Measurements from ENCODE around the gene TMEM117. TPM values are rescaled to one million over a fixed set of nuclear protein-coding genes. Genes with fewer than 3 reads are reported as not detected.
A peak's percentile ranks its signal among the peaks of the same experiment; 100 is the strongest.

Gene TMEM117
- total RNA-seq, result 31.5 to 35.3 TPM (median 32.9 TPM) in 3 replicates

DNA sequence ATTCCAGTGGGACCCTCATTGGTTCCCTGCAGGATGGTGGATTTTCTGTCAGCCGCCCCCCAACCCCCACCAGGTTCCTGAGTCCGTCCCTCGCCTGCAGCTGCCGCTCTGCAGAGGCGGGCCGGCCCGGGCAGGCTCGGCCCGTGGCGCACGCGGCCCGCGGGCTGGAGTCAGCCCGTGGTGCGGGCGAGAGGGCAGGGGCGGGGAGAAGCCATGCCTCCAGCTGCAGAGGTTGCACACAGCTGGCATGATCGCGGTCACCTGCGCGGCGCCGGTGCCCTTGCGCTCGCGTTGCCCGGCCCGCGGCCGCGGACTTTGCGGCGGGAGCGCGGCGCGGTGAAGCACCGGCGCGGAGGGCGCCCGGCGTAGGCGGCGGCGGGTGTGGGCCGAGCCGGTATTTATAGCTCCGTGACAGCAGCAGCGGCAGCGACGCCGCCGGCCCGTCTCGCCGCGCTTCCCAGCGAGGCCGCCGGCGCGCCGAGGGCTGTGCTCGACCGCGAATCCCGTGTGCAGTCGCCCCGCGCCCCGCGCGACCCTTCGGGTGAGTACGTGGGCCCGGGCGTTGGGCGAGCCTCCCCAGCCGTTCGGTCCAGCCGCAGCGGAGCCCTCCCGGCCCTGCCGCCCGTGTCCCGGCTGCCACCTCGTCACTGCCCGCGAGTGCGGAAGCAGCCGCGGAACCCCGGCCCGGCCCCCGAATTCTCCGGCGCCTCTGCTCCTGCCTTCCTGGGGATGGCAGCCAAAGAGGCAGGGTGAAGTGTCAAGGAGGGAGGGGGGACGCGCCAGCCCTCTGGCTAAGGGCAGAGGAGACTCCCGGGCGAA lies at the start of gene TMEM117:
TMEM117 (plus strand) TSS at position 426 of the 819 bp plus-strand sequence.
- H3K4me3 Mint-ChIP-seq, result peak within 1 kb of the TSS; percentile 71
- peak; percentile 40 to 73 for DNase-seq (ENCODE audit: low spot score in 2 of 2, unreplicated experiment in 2 of 2)
- no peaks in the 10 kb centered on the region for H3K36me3 Mint-ChIP-seq
- no peaks in the 10 kb centered on the region for H3K27me3 Mint-ChIP-seq (ENCODE audit: low read depth)
- H3K4me1 Mint-ChIP-seq, result peaks cover 32% of the 10 kb centered on the region
- H3K9me3 Mint-ChIP-seq, result no peaks in the 10 kb centered on the region
- TF ChIP-seq, protein P1, sequence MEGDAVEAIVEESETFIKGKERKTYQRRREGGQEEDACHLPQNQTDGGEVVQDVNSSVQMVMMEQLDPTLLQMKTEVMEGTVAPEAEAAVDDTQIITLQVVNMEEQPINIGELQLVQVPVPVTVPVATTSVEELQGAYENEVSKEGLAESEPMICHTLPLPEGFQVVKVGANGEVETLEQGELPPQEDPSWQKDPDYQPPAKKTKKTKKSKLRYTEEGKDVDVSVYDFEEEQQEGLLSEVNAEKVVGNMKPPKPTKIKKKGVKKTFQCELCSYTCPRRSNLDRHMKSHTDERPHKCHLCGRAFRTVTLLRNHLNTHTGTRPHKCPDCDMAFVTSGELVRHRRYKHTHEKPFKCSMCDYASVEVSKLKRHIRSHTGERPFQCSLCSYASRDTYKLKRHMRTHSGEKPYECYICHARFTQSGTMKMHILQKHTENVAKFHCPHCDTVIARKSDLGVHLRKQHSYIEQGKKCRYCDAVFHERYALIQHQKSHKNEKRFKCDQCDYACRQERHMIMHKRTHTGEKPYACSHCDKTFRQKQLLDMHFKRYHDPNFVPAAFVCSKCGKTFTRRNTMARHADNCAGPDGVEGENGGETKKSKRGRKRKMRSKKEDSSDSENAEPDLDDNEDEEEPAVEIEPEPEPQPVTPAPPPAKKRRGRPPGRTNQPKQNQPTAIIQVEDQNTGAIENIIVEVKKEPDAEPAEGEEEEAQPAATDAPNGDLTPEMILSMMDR (IDR thresholded peaks at IDR 0.05; ENCODE audit: unreplicated experiment), result no peak
- peak within 1 kb of the TSS; percentile 93 for H3K27ac Mint-ChIP-seq

DNA sequence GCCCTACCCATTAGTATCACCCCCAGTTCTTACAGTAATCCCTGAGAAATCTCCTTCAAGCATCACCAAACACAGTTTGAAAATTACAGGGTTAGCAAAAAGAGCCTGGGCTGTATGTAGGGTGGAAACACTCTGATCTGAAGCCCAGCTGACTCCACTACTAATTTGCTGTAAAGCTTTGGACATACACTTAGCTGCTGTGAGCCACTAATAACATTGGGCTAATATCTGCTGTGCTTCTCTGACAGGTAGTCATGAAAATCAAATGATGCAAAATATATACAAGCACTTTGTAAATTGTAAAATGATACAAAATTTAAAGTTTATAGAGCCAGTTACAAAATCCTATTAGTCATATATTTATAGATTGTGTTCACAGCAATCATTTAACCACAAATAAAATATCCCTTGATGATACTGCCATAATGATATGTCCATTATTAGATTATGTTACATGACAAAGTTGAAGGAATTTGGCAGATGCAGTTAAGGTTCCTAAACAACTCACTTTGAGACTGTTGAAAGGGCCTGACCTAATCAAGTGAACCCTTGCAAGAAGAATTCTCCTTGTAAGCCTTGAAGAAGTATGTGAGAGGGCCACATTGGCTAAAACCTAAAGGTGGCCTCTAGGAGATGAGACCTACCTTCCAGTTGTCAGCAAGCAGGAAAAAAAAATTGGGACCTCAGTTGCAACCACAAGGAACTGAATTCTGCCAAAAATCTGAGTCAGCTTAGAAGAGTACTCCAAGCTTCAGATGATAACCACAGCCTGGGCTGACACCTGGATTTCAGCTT lies 48.8 kb upstream of the TMEM117 start:
- Mint-ChIP-seq H3K4me1 (no peaks in the 10 kb centered on the region), H3K9me3 (no peaks in the 10 kb centered on the region), H3K27ac (no peak overlapping the region), H3K4me3 (no peak overlapping the region), H3K36me3 (peaks cover 4% of the 10 kb centered on the region), H3K27me3 (ENCODE audit: low read depth) (no peaks in the 10 kb centered on the region)
- no peak for DNase-seq (ENCODE audit: low spot score in 2 of 2, unreplicated experiment in 2 of 2)
- TF ChIP-seq, protein P1 (IDR thresholded peaks at IDR 0.05; ENCODE audit: unreplicated experiment), result no peak

DNA sequence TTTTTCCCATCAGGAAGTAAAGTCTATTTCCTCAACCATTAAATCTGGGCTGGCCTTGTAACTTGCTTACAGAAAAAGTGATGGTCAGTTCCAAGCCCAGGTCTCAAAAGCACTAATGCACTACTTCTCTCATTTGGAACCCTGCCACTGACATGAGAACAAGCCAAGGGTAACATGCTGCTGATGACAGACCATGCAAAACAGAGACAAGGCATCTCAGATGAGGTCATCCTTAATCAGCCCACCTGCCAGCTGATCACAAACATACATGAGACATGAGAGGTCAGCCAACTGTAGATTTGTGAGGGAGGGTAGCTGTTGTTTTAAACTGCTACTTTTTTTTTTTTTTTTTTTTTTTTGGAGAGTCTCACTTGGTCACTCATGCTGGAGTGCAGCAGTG lies 45.9 kb upstream of the TMEM117 start:
- no peak for DNase-seq (ENCODE audit: low spot score in 2 of 2, unreplicated experiment in 2 of 2)
- TF ChIP-seq, protein P1 (IDR thresholded peaks at IDR 0.05; ENCODE audit: unreplicated experiment), result no peak
- H3K36me3 Mint-ChIP-seq, result peaks cover 10% of the 10 kb centered on the region
- no peaks in the 10 kb centered on the region for H3K27me3 Mint-ChIP-seq (ENCODE audit: low read depth)
- H3K4me1 Mint-ChIP-seq, result no peaks in the 10 kb centered on the region
- H3K4me3 Mint-ChIP-seq, result no peak overlapping the region
- no peak overlapping the region for H3K27ac Mint-ChIP-seq
- no peaks in the 10 kb centered on the region for H3K9me3 Mint-ChIP-seq

DNA sequence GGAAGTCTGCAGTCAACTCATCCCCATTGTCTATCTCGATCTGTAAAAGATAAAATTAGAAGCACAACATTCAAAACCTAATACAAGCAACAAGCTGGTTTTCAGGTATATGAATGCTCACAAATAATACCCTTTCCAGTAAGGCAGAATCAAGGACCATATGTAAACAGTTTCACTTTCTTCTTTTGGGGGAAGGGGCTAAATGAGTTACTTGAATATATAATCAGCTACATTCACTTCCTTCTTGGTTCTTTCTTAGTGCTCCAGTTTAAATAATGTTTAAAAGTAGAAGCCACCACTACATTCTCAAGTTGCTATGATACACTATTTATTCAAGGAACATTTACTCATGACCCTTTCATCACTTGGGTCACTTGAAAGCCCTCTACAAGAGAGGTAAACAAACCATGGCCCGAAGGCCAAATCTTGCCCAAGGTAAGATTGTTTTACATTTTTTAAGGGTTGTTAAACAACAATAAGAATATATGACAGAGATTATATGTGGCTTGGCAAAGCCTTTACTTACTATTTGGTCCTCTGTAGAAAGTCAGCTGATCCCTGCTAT lies 40.1 kb upstream of the TMEM117 start:
- no peak overlapping the region for H3K27ac Mint-ChIP-seq
- H3K4me1 Mint-ChIP-seq, result no peaks in the 10 kb centered on the region
- H3K4me3 Mint-ChIP-seq, result no peak overlapping the region
- peaks cover 24% of the 10 kb centered on the region for H3K36me3 Mint-ChIP-seq
- H3K27me3 Mint-ChIP-seq (ENCODE audit: low read depth), result no peaks in the 10 kb centered on the region
- no peaks in the 10 kb centered on the region for H3K9me3 Mint-ChIP-seq
- TF ChIP-seq, protein P1 (IDR thresholded peaks at IDR 0.05; ENCODE audit: unreplicated experiment), result no peak
- DNase-seq (ENCODE audit: low spot score in 2 of 2, unreplicated experiment in 2 of 2), result no peak

DNA sequence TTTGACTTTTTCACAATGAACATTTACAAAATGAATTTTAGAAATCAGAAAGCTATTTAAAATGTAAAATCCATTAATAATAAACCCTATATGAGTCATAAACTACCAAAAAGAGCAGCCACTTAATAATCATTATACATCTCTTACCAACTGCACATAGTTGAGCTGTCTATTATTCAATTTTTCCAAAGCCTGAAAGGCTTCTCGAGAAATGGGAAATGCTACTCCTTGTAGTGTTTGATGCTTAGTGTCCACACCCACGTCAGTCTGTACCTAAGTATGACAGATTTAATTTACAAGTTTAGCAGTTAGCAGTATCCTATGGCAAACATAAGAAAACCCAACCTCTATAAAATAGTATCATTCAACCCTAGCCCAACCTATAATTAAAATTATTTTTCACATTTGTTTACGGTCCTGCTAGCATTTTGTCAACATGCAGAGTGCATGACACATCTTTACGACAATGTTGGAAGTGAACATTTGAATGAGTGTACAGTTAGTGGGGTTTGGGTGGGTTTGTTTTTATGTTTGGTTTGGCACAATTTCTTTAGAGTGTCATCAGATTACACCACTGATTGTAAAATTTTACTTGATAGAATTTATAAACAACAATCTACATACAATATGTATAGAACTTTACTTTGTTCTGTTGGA lies 38.2 kb upstream of the TMEM117 start:
- no peaks in the 10 kb centered on the region for H3K9me3 Mint-ChIP-seq
- H3K36me3 Mint-ChIP-seq, result peaks cover 26% of the 10 kb centered on the region
- DNase-seq (ENCODE audit: low spot score in 2 of 2, unreplicated experiment in 2 of 2), result no peak
- no peak overlapping the region for H3K27ac Mint-ChIP-seq
- H3K4me1 Mint-ChIP-seq, result no peaks in the 10 kb centered on the region
- no peaks in the 10 kb centered on the region for H3K27me3 Mint-ChIP-seq (ENCODE audit: low read depth)
- H3K4me3 Mint-ChIP-seq, result no peak overlapping the region
- TF ChIP-seq, protein P1 (IDR thresholded peaks at IDR 0.05; ENCODE audit: unreplicated experiment), result no peak
